Measurements from ENCODE around the gene TERB2.
A peak's percentile ranks its signal among the peaks of the same experiment; 100 is the strongest.
"Not testable (repeated sequence)": the region's sequence is repeated elsewhere in the genome, so short reads cannot be mapped to it uniquely, and the experiment has no call there.

Gene TERB2, protein sequence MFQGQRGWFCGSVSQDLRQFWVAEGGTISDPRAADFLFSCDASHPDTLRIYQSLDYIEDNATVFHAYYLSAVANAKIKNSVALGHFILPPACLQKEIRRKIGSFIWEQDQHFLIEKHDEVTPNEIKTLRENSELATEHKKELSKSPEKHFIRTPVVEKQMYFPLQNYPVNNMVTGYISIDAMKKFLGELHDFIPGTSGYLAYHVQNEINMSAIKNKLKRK

DNA sequence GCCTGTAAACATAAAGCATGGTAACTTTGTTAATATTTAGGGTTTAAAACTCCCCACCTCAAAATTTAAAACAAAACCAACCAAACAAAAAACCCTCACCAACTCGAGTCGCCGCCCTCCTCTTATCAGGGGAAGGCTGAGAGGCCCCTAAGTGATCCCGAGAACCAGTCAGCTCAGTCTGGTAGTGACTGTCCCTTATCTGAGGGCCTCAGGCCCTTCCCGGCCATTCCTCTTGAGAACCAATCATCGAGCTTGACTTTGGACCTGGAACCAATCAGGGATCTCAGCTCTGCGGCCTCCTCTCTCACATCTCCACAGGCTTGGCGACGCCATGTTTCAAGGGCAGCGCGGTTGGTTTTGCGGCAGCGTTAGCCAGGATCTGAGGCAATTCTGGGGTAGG is at the start of gene TERB2:
TERB2 (plus strand) TSS at position 300 of the 400 bp plus-strand sequence; CDS start at position 332, 32 bp downstream.
- DNase-seq (ENCODE audit: low spot score), result no peak
- TF ChIP-seq CTCF (IDR thresholded peaks at IDR 0.05; ENCODE audit: extremely low read depth, insufficient read depth, missing control alignments), result no peak
- in situ Hi-C loops (cut with MboI; ENCODE audit: low pct_unique_long_range_greater_than_20kb, low sequenced_read_pairs, unreplicated experiment), result no loop called here

- in situ Hi-C loops (cut with MboI; ENCODE audit: low pct_unique_long_range_greater_than_20kb, low sequenced_read_pairs, unreplicated experiment), result no loop called here
- DNase-seq (ENCODE audit: low spot score), result no peak
- TF ChIP-seq CTCF (IDR thresholded peaks at IDR 0.05; ENCODE audit: extremely low read depth, insufficient read depth, missing control alignments), result no peak
Measured at GRCh38 chr15:44909423-44909822, 47.1 kb upstream of the TERB2 start.

DNA sequence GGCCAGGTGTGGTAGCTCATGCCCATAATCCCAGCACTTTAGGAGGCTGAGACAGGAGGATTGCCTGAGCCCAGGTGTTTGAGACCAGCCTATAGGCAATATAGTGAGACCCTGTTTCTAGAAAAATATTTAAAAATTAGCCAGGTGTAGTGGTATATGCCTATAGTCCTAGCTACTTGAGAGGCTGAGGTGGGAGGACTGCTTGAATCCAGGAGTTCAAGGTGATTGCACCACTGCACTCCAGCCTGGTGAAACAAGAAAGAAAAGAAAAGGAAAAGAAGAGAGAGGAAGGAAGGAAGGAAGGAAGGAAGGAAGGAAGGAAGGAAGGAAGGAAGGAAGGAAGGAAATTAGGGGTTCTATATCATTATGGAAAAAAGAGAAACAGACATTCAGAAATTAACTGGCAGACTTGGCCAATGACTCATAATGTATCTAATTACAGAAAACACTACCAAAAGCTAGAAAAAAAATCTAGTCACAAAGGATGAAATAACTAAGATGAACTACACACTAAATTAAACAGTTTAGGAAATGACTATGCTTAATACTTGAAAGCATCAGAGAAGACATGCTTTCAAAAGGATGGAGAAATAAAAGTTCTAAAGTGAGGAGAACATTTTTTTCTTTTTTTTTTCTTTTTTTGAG is 45.4 kb upstream of the TERB2 start:
- peak; percentile 10 for DNase-seq (ENCODE audit: low spot score)
- no peak for TF ChIP-seq CTCF (IDR thresholded peaks at IDR 0.05; ENCODE audit: extremely low read depth, insufficient read depth, missing control alignments)
- in situ Hi-C loops (cut with MboI; ENCODE audit: low pct_unique_long_range_greater_than_20kb, low sequenced_read_pairs, unreplicated experiment), result no loop called here

DNA sequence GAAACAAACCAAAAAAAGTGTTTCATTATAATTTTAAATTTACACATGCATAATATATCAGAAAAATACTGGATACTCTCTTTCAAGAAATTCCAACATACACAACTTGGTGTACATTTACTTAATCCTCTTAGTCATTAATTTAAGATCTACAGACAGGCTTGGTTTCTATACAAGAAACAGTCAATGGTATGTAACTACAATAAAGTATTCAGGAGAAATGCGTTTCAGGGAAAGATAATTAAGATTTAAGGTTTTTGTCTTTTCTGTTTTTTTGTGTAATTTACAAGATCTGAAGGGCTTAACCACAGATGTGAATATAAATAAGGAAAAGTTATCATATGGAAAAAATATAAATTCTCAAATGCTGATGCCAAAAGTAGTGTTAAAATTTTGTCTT is 44.3 kb upstream of the TERB2 start:
- not testable (repeated sequence) for DNase-seq (ENCODE audit: low spot score)

DNA sequence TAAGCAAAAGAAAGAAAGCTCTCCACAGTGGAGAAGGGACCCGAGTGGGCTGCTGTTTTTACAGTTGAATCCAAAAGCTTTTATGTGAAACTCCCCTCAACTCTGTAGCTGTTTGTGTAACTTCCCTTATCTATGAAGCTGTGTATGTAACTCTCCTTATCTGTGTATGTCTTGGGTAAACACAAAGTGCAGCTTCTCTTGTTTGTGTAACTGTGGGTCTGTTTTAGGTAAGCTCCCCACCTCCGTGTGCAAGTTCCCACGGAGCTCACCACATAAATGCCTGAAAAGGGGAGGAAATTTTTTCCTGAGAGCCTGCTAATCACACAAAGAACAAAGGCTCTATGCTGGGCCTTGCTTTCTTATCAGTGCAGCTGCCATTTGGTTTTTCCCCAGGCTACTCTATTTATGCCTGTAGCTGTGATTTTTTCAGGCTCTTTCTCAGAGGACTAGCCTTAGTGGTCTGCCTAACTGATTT is 43.5 kb upstream of the TERB2 start:
- in situ Hi-C loops (cut with MboI; ENCODE audit: low pct_unique_long_range_greater_than_20kb, low sequenced_read_pairs, unreplicated experiment); DNase-seq (ENCODE audit: low spot score): not testable (repeated sequence)

More for the DNA sequence above, 44.3 kb upstream of the TERB2 start:
- in situ Hi-C loops (cut with MboI; ENCODE audit: low pct_unique_long_range_greater_than_20kb, low sequenced_read_pairs, unreplicated experiment), result not testable (repeated sequence)

- DNase-seq (ENCODE audit: low spot score), result no peak
- in situ Hi-C loops (cut with MboI; ENCODE audit: low pct_unique_long_range_greater_than_20kb, low sequenced_read_pairs, unreplicated experiment), result no loop called here
- no peak for TF ChIP-seq CTCF (IDR thresholded peaks at IDR 0.05; ENCODE audit: extremely low read depth, insufficient read depth, missing control alignments)
Measured at GRCh38 chr15:44918136-44918535, 38.4 kb upstream of the TERB2 start.

GRCh38 chr15:44928658-44929057 is 27.8 kb upstream of the TERB2 start:
- in situ Hi-C loops (cut with MboI; ENCODE audit: low pct_unique_long_range_greater_than_20kb, low sequenced_read_pairs, unreplicated experiment), result loop anchor here (25.0 kb wide), 1 partner anchor 341 kb away; no protein-coding TSS in a partner anchor
- DNase-seq (ENCODE audit: low spot score), result not testable (repeated sequence)

- in situ Hi-C loops (cut with MboI; ENCODE audit: low pct_unique_long_range_greater_than_20kb, low sequenced_read_pairs, unreplicated experiment), result loop anchor here (25.0 kb wide), 1 partner anchor 343 kb away; no protein-coding TSS in a partner anchor
- not testable (repeated sequence) for DNase-seq (ENCODE audit: low spot score)
Measured at GRCh38 chr15:44930283-44930682, 26.2 kb upstream of the TERB2 start.

DNA sequence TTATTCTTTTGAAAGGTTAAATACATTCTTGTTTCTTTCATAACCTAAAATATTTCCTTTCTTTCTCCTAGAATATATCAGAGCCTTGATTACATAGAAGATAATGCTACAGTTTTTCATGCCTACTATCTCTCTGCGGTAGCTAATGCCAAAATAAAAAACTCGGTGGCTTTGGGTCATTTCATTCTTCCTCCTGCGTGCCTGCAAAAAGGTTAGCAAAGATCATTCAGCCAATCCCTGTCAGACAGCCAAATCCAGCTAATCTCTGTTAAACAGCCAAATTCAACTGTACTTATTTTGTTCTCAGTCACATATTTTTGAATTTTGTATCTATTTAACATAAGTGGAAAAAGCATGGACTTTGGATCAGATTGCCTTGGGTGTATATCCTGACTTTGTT is 1.8 kb downstream of the TERB2 start:
- in situ Hi-C loops (cut with MboI; ENCODE audit: low pct_unique_long_range_greater_than_20kb, low sequenced_read_pairs, unreplicated experiment); DNase-seq (ENCODE audit: low spot score): not testable (repeated sequence)
